ENCODE data around the gene TSFM.
A peak's percentile ranks its signal among the peaks of the same experiment; 100 is the strongest.

Gene TSFM

GRCh38 chr12:57744777-57745484 is 37.7 kb upstream of the TSFM start, which contains the start of gene TSPAN31 (continued):
- no peak for TF ChIP-seq ZNF18 (tag by site-specific recombination; IDR thresholded peaks at IDR 0.05)
- no peak for TF ChIP-seq ZFP41 (tag by site-specific recombination; IDR thresholded peaks at IDR 0.05; ENCODE audit: borderline replicate concordance)
- no peak for TF ChIP-seq FEZF1 (tag by site-specific recombination; IDR thresholded peaks at IDR 0.05)
- no peak for TF ChIP-seq ZNF596 (tag by site-specific recombination; IDR thresholded peaks at IDR 0.05)
- no peak for TF ChIP-seq ZNF26 (tag by site-specific recombination; IDR thresholded peaks at IDR 0.05)
- TF ChIP-seq ZXDB (tag by site-specific recombination; IDR thresholded peaks at IDR 0.05) = peak; percentile 73
- no peak for TF ChIP-seq TSHZ1 (tag by site-specific recombination; IDR thresholded peaks at IDR 0.05; ENCODE audit: borderline replicate concordance)
- no peak for TF ChIP-seq ZNF221 (tag by site-specific recombination; IDR thresholded peaks at IDR 0.05; ENCODE audit: borderline replicate concordance)
- peak; percentile 83 for TF ChIP-seq GLIS2 (tag by site-specific recombination; IDR thresholded peaks at IDR 0.05)
- 0 out of 2 replicates have a peak, but pooled peaks have one; percentile 14 for TF ChIP-seq ZNF513 (tag by site-specific recombination; IDR thresholded peaks at IDR 0.05)
- TF ChIP-seq ZNF549 (tag by site-specific recombination; IDR thresholded peaks at IDR 0.05) = no peak
- TF ChIP-seq ZNF148 (tag by site-specific recombination; IDR thresholded peaks at IDR 0.05; ENCODE audit: borderline replicate concordance) = no peak
- TF ChIP-seq ZBTB44 (tag by site-specific recombination; IDR thresholded peaks at IDR 0.05) = no peak
- TF ChIP-seq KLF1 (tag by site-specific recombination; IDR thresholded peaks at IDR 0.05) = no peak
- no peak; the same call in none of the 2 replicates for TF ChIP-seq PRDM10 (tag by site-specific recombination; IDR thresholded peaks at IDR 0.05)
- no peak for TF ChIP-seq ZNF624 (tag by site-specific recombination; IDR thresholded peaks at IDR 0.05)
- peak; percentile 75 for TF ChIP-seq ZNF398 (tag by site-specific recombination; IDR thresholded peaks at IDR 0.05)
- TF ChIP-seq BCL11A (tag by site-specific recombination; IDR thresholded peaks at IDR 0.05; ENCODE audit: low read depth) = no peak
- no peak for TF ChIP-seq ZNF155 (tag by site-specific recombination; IDR thresholded peaks at IDR 0.05)
- TF ChIP-seq ZNF658 (tag by site-specific recombination; IDR thresholded peaks at IDR 0.05) = no peak

Data from HEK293 (cell line).